ENCODE results near the gene TRAM2. TPM values are rescaled to one million over a fixed set of nuclear protein-coding genes. Genes with fewer than 3 reads are reported as not detected.

TRAM2 gene
- total RNA-seq, 1 donor from 2014 or later, result 22.1 TPM

- Mint-ChIP-seq H3K4me1 (peaks cover 14% of the 10 kb centered on the region), H3K4me3 (no peak overlapping the region), H3K36me3 (peaks cover 28% of the 10 kb centered on the region), H3K27me3 (ENCODE audit: low read depth) (no peaks in the 10 kb centered on the region), H3K27ac (no peak overlapping the region), H3K9me3 (no peaks in the 10 kb centered on the region)
- TF ChIP-seq CTCF (IDR thresholded peaks at IDR 0.05; ENCODE audit: unreplicated experiment), result no peak
- DNase-seq (ENCODE audit: low spot score in 2 of 2, unreplicated experiment in 2 of 2), result no peak
These were observed 68.6 kb downstream of the TRAM2 start for GRCh38 chr6:52508261-52508739.

- no peak for TF ChIP-seq CTCF (IDR thresholded peaks at IDR 0.05; ENCODE audit: unreplicated experiment)
- Mint-ChIP-seq H3K27ac (no peak overlapping the region), H3K4me1 (peaks cover 13% of the 10 kb centered on the region), H3K36me3 (peaks cover 29% of the 10 kb centered on the region), H3K27me3 (ENCODE audit: low read depth) (no peaks in the 10 kb centered on the region), H3K4me3 (no peak overlapping the region), H3K9me3 (no peaks in the 10 kb centered on the region)
- no peak for DNase-seq (ENCODE audit: low spot score in 2 of 2, unreplicated experiment in 2 of 2)
These were observed 69.2 kb downstream of the TRAM2 start for GRCh38 chr6:52507557-52508260.

GRCh38 chr6:52506476-52506875 lies 70.4 kb downstream of the TRAM2 start:
- H3K27ac Mint-ChIP-seq, result no peak overlapping the region

GRCh38 chr6:52505726-52506409 lies 71.0 kb downstream of the TRAM2 start:
- TF ChIP-seq CTCF (IDR thresholded peaks at IDR 0.05; ENCODE audit: unreplicated experiment), result no peak
- Mint-ChIP-seq H3K36me3 (peaks cover 33% of the 10 kb centered on the region), H3K4me1 (peaks cover 5% of the 10 kb centered on the region), H3K27me3 (ENCODE audit: low read depth) (no peaks in the 10 kb centered on the region), H3K27ac (no peak overlapping the region), H3K4me3 (no peak overlapping the region), H3K9me3 (no peaks in the 10 kb centered on the region)
- no peak for DNase-seq (ENCODE audit: low spot score in 2 of 2, unreplicated experiment in 2 of 2)

More at GRCh38 chr6:52506476-52506875, 70.4 kb downstream of the TRAM2 start:
- Mint-ChIP-seq H3K27me3 (ENCODE audit: low read depth) (no peaks in the 10 kb centered on the region), H3K4me1 (peaks cover 5% of the 10 kb centered on the region), H3K4me3 (no peak overlapping the region), H3K9me3 (no peaks in the 10 kb centered on the region), H3K36me3 (peaks cover 34% of the 10 kb centered on the region)
- no peak for DNase-seq (ENCODE audit: low spot score in 2 of 2, unreplicated experiment in 2 of 2)
- TF ChIP-seq CTCF (IDR thresholded peaks at IDR 0.05; ENCODE audit: unreplicated experiment), result no peak

- no peak overlapping the region for H3K27ac Mint-ChIP-seq
- TF ChIP-seq CTCF (IDR thresholded peaks at IDR 0.05; ENCODE audit: unreplicated experiment), result no peak
- H3K4me1 Mint-ChIP-seq, result peaks cover 5% of the 10 kb centered on the region
- H3K36me3 Mint-ChIP-seq, result peaks cover 31% of the 10 kb centered on the region
- no peaks in the 10 kb centered on the region for H3K27me3 Mint-ChIP-seq (ENCODE audit: low read depth)
- H3K4me3 Mint-ChIP-seq, result no peak overlapping the region
- no peak for DNase-seq (ENCODE audit: low spot score in 2 of 2, unreplicated experiment in 2 of 2)
- H3K9me3 Mint-ChIP-seq, result no peaks in the 10 kb centered on the region
These were observed 72.1 kb downstream of the TRAM2 start for GRCh38 chr6:52504782-52505136.

Measured in mesothelial cell of epicardium (in vitro differentiated cells).